Activated CD8-positive, alpha-beta T cell treated with anti-CD3 and anti-CD28 coated beads for 36 hours (primary cell): Measurements from ENCODE around the gene ZFYVE9. TPM values are rescaled to one million over a fixed set of nuclear protein-coding genes. Genes with fewer than 3 reads are reported as not detected.
A peak's percentile ranks its signal among the peaks of the same experiment; 100 is the strongest.

Experiments
- ATAC-seq: fragments of 200-7000 bp; cut with Tn5 transposase; one replicate; pipeline ENCODE4 v1.10.0; 2021; ENCODE audit warnings: mild to moderate bottlenecking, moderate library complexity
- CTCF ChIA-PET: fragments of 350-600 bp; sonication (Branson Sonifier 250); formaldehyde crosslinking; loops from one replicate; lab custom pipeline; 2021; ENCODE audit warnings: antibody characterized with exemption; lab: Charles Lee
- POLR2A ChIA-PET: fragments of 350-600 bp; sonication (Branson Sonifier 250); formaldehyde crosslinking; loops from one replicate; lab custom pipeline; 2021; ENCODE audit warnings: antibody characterized with exemption; lab: Charles Lee
- DNase-seq: peaks from one replicate; pipeline ENCODE4 v3.0.0-alpha.2; 2020
- H3K27ac Mint-ChIP-seq: one replicate; pipeline ENCODE4 v1.8.0; 2021; ENCODE audit warnings: mild to moderate bottlenecking, mixed read lengths
- H3K27me3 Mint-ChIP-seq: one replicate; pipeline ENCODE4 v1.8.0; 2021; ENCODE audit warnings: mixed read lengths
- H3K36me3 Mint-ChIP-seq: one replicate; pipeline ENCODE4 v1.8.0; 2021; ENCODE audit warnings: low read depth, mixed read lengths
- H3K4me1 Mint-ChIP-seq: one replicate; pipeline ENCODE4 v1.8.0; 2021; ENCODE audit warnings: low read depth, mixed read lengths
- H3K4me3 Mint-ChIP-seq: one replicate; pipeline ENCODE4 v1.8.0; 2021; ENCODE audit warnings: mild to moderate bottlenecking, moderate library complexity, mixed read lengths
- H3K9me3 Mint-ChIP-seq: one replicate; pipeline ENCODE4 v1.8.0; 2021; ENCODE audit warnings: mixed read lengths
- CTCF ChIP-seq: fragments of 200-600 bp; IDR thresholded peaks from one replicate; pipeline ENCODE4 v1.8.0; 2022; ENCODE audit warnings: antibody characterized with exemption, mild to moderate bottlenecking
- intact Hi-C: fragments of 100-400 bp; cut with micrococcal nuclease; formaldehyde crosslinking; loops from one replicate; pipeline ENCODE4 v1.10.0; 2022
- total RNA-seq, 2 experiments: library from RNA; stranded (reverse); gene quantifications; one replicate each; pipeline ENCODE4 v1.2.3, GENCODE V29; 2021

The ZFYVE9 gene
- total RNA-seq, 2 experiments from 2014 or later = 5.0 to 5.6 TPM

- Mint-ChIP-seq H3K36me3 (peaks cover under 1% of the 10 kb centered on the region), H3K27ac (no peak overlapping the region), H3K4me1 (no peaks in the 10 kb centered on the region), H3K9me3 (no peaks in the 10 kb centered on the region), H3K27me3 (no peaks in the 10 kb centered on the region), H3K4me3 (no peak overlapping the region)
- no peak for TF ChIP-seq CTCF
- DNase-seq (no peak), ATAC-seq (no peak)
- ChIA-PET POLR2A (no interaction called here), CTCF (interaction anchor here (1.1 kb wide), 1 partner anchor 10 kb away, joined by 3 read pairs; no protein-coding TSS in a partner anchor)
- intact Hi-C loops = no loop called here
These were observed 203.4 kb downstream of the ZFYVE9 start for GRCh38 chr1:52345252-52345651.

GRCh38 chr1:52346653-52347052 is 204.8 kb downstream of the ZFYVE9 start:
- H3K27me3 Mint-ChIP-seq = no peaks in the 10 kb centered on the region
- TF ChIP-seq CTCF = no peak
- H3K9me3 Mint-ChIP-seq = no peaks in the 10 kb centered on the region
- H3K4me1 Mint-ChIP-seq = no peaks in the 10 kb centered on the region
- no peak overlapping the region for H3K27ac Mint-ChIP-seq
- intact Hi-C loops = no loop called here
- H3K4me3 Mint-ChIP-seq = no peak overlapping the region
- ChIA-PET CTCF (no interaction called here), POLR2A (no interaction called here)
- DNase-seq = no peak
- no peak for ATAC-seq
- H3K36me3 Mint-ChIP-seq = peaks cover 3% of the 10 kb centered on the region

GRCh38 chr1:52348704-52349300 is 206.9 kb downstream of the ZFYVE9 start:
- peak overlapping the region; percentile 62 for H3K27ac Mint-ChIP-seq

GRCh38 chr1:52352690-52353089 is 210.8 kb downstream of the ZFYVE9 start:
- Mint-ChIP-seq H3K4me3 (no peak overlapping the region), H3K9me3 (no peaks in the 10 kb centered on the region), H3K27ac (peak overlapping the region; percentile 44), H3K27me3 (no peaks in the 10 kb centered on the region), H3K36me3 (peaks cover 27% of the 10 kb centered on the region), H3K4me1 (peaks cover 2% of the 10 kb centered on the region)
- TF ChIP-seq CTCF = no peak
- ChIA-PET POLR2A (no interaction called here), CTCF (no interaction called here)
- intact Hi-C loops = no loop called here
- ATAC-seq = no peak
- DNase-seq = no peak

More at GRCh38 chr1:52348704-52349300, 206.9 kb downstream of the ZFYVE9 start:
- DNase-seq = no peak
- TF ChIP-seq CTCF = no peak
- ChIA-PET CTCF (no interaction called here), POLR2A (interaction anchor here (0.9 kb wide), 2 partner anchors 12 to 16 kb away, joined by 3 to 4 read pairs; no protein-coding TSS in a partner anchor)
- Mint-ChIP-seq H3K36me3 (peaks cover 12% of the 10 kb centered on the region), H3K27me3 (no peaks in the 10 kb centered on the region), H3K9me3 (no peaks in the 10 kb centered on the region), H3K4me3 (no peak overlapping the region), H3K4me1 (no peaks in the 10 kb centered on the region)
- intact Hi-C loops = no loop called here
- peak; percentile 30 for ATAC-seq

GRCh38 chr1:52355436-52355835 is 213.5 kb downstream of the ZFYVE9 start:
- intact Hi-C loops = no loop called here
- peaks cover 2% of the 10 kb centered on the region for H3K4me1 Mint-ChIP-seq
- H3K36me3 Mint-ChIP-seq = peaks cover 37% of the 10 kb centered on the region
- no peak for TF ChIP-seq CTCF
- H3K4me3 Mint-ChIP-seq = no peak overlapping the region
- CTCF ChIA-PET = no interaction called here
- H3K27ac Mint-ChIP-seq = no peak overlapping the region
- H3K27me3 Mint-ChIP-seq = no peaks in the 10 kb centered on the region
- POLR2A ChIA-PET = no interaction called here
- H3K9me3 Mint-ChIP-seq = no peaks in the 10 kb centered on the region
- DNase-seq (no peak), ATAC-seq (no peak)
